ENCODE results near the gene IRF9.

DNA sequence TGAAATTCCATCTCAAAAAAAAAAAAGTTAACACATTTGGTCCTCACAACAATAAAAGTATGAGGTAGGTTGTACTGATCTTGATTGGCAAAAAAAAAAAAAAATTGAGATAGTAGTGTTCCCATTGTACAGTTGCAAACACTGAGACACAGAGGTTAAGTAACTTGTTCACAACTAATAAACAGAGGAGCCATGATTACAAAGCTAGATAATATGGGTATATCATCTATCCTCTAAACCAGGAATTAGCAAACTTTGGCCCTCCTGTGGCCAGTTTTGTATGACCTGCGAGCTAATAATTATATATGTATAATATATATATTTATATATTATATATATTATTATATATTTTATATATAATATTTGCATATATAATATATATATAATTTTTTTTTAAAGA is 27.3 kb upstream of the IRF9 start:
- TF ChIP-seq, protein P1, sequence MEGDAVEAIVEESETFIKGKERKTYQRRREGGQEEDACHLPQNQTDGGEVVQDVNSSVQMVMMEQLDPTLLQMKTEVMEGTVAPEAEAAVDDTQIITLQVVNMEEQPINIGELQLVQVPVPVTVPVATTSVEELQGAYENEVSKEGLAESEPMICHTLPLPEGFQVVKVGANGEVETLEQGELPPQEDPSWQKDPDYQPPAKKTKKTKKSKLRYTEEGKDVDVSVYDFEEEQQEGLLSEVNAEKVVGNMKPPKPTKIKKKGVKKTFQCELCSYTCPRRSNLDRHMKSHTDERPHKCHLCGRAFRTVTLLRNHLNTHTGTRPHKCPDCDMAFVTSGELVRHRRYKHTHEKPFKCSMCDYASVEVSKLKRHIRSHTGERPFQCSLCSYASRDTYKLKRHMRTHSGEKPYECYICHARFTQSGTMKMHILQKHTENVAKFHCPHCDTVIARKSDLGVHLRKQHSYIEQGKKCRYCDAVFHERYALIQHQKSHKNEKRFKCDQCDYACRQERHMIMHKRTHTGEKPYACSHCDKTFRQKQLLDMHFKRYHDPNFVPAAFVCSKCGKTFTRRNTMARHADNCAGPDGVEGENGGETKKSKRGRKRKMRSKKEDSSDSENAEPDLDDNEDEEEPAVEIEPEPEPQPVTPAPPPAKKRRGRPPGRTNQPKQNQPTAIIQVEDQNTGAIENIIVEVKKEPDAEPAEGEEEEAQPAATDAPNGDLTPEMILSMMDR (conservative IDR thresholded peaks at IDR 0.05; ENCODE audit: low read depth, low read length) = no peak
- no peak for TF ChIP-seq CHD1 (IDR thresholded peaks at IDR 0.05; ENCODE audit: low read depth, low read length)
- TF ChIP-seq MXI1 (IDR thresholded peaks at IDR 0.05; ENCODE audit: borderline replicate concordance, low read depth, low read length) = no peak
- TF ChIP-seq POLR2A (IDR thresholded peaks at IDR 0.05; ENCODE audit: low read depth, low read length) = no peak
- TF ChIP-seq, protein P2, sequence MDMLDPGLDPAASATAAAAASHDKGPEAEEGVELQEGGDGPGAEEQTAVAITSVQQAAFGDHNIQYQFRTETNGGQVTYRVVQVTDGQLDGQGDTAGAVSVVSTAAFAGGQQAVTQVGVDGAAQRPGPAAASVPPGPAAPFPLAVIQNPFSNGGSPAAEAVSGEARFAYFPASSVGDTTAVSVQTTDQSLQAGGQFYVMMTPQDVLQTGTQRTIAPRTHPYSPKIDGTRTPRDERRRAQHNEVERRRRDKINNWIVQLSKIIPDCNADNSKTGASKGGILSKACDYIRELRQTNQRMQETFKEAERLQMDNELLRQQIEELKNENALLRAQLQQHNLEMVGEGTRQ (IDR thresholded peaks at IDR 0.05; ENCODE audit: low read depth, low read length) = no peak
- TF ChIP-seq RCOR1 (IDR thresholded peaks at IDR 0.05; ENCODE audit: insufficient replicate concordance, low read length) = no peak
- no peak for TF ChIP-seq MAZ (IDR thresholded peaks at IDR 0.05; ENCODE audit: borderline replicate concordance, low read depth, low read length)
- no peak for TF ChIP-seq RFX5 (IDR thresholded peaks at IDR 0.05; ENCODE audit: low read depth, low read length)
- TF ChIP-seq NFE2L2 (IDR thresholded peaks at IDR 0.05; ENCODE audit: low read depth, low read length) = no peak
- TF ChIP-seq SMC3 (IDR thresholded peaks at IDR 0.05; ENCODE audit: low read depth, low read length) = no peak
- no peak for TF ChIP-seq RAD21 (IDR thresholded peaks at IDR 0.05; ENCODE audit: low read length)
- TF ChIP-seq MAFK (IDR thresholded peaks at IDR 0.05; ENCODE audit: low read depth, low read length) = no peak
- TF ChIP-seq BHLHE40 (IDR thresholded peaks at IDR 0.05; ENCODE audit: low read depth, low read length) = no peak

All from IMR-90 (cell line).